Measurements from ENCODE around the gene KIAA1755.

DNA sequence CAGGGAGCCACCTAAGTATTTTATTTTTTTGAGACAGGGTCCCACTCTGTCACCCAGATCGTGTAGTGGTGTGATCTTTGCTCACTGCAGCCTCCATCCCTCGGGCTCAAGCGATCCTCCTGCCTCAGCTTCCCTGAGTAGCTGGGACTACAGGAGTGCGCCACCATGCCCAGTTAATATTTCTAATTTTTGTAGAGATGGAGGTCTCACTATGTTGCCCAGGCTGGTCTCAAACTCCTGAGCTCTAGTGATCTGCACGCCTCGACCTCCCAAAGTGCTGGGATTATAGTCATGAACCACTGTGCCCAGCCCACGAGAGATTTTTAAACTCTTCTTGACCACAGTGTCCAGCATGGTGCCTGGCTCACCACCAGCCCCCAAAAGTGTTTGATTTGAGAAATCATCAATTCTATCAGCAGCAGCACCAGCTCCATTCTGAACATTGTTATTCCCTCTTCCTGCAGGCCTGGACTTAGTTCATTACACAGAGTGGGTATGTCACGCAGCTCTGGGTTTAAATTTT is 93.1 kb downstream of the KIAA1755 start:
- no peak for TF ChIP-seq POLR2A (IDR thresholded peaks at IDR 0.05)
- TF ChIP-seq, protein P1, sequence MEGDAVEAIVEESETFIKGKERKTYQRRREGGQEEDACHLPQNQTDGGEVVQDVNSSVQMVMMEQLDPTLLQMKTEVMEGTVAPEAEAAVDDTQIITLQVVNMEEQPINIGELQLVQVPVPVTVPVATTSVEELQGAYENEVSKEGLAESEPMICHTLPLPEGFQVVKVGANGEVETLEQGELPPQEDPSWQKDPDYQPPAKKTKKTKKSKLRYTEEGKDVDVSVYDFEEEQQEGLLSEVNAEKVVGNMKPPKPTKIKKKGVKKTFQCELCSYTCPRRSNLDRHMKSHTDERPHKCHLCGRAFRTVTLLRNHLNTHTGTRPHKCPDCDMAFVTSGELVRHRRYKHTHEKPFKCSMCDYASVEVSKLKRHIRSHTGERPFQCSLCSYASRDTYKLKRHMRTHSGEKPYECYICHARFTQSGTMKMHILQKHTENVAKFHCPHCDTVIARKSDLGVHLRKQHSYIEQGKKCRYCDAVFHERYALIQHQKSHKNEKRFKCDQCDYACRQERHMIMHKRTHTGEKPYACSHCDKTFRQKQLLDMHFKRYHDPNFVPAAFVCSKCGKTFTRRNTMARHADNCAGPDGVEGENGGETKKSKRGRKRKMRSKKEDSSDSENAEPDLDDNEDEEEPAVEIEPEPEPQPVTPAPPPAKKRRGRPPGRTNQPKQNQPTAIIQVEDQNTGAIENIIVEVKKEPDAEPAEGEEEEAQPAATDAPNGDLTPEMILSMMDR (IDR thresholded peaks at IDR 0.05 in 4 of 5, conservative IDR thresholded peaks at IDR 0.05 in 1 of 5), result no peak

All from gastrocnemius medialis (tissue), 4 donors.